OCI-LY3 (cell line): ENCODE results near the gene TPRX1.
"Not testable (repeated sequence)": the region's sequence is repeated elsewhere in the genome, so short reads cannot be mapped to it uniquely, and the experiment has no call there.

Source experiments
- CTCF ChIP-seq: fragments of 200-600, 300-600 bp; sonication (generic); IDR thresholded peaks from 2 replicates; pipeline ENCODE4 v1.5.1; 2014; ENCODE audit warnings: antibody characterized with exemption, low read length, low read depth
- EZH2phosphoT487 ChIP-seq: fragments of 200-600 bp; shearing (Covaris generic); IDR thresholded peaks from 2 replicates; pipeline ENCODE4 v1.6.1; 2018; ENCODE audit warnings: antibody characterized with exemption, mixed run types, low read depth

GRCh38 chr19:47777245-47778048 is 26.9 kb downstream of the TPRX1 start:
- TF ChIP-seq CTCF, EZH2phosphoT487: not testable (repeated sequence)
